Breast epithelium (tissue), 4 donors: ENCODE results near the gene C2CD5. TPM values are rescaled to one million over a fixed set of nuclear protein-coding genes. Genes with fewer than 3 reads are reported as not detected.

ENCODE experiments used
- DNase-seq, 2 donors: peaks; one replicate each; pipeline ENCODE4 v3.0.0-alpha.2; 2019; ENCODE audit warnings: low spot score in 2 of 2
- H3K27ac ChIP-seq, 2 donors: fragments of 200-600 bp; sonication (generic) in 1 of 2; one replicate each; pipeline ENCODE4 v1.5.1; 2016 to 2019; ENCODE audit warnings: mild to moderate bottlenecking in 1 of 2
- H3K27me3 ChIP-seq, 2 donors: fragments of 200-600 bp; sonication (generic) in 1 of 2; one replicate each; pipeline versions ENCODE4 v1.5.1 to v1.6.0; 2017 to 2019; ENCODE audit warnings: control low read depth in 1 of 2, mild to moderate bottlenecking in 1 of 2
- H3K36me3 ChIP-seq: fragments of 200-600 bp; one replicate; pipeline ENCODE4 v1.5.1; 2019
- H3K4me1 ChIP-seq, 2 donors: fragments of 200-600 bp; sonication (generic); one replicate each; pipeline ENCODE4 v1.5.1; 2016 to 2019; ENCODE audit warnings: control low read depth in 1 of 2
- H3K4me3 ChIP-seq, 3 donors: fragments of 200-600 bp; sonication (generic); 1 replicate in 2 of 3; 2 replicates in 1 of 3; pipeline ENCODE4 v1.5.1; 2016 to 2019; ENCODE audit warnings: mild to moderate bottlenecking in 3 of 3, moderate library complexity in 2 of 3
- H3K9me3 ChIP-seq, 2 donors: fragments of 200-600 bp; sonication (generic) in 1 of 2; one replicate each; pipeline ENCODE4 v1.5.1; 2016 to 2019; ENCODE audit warnings: control low read depth in 1 of 2
- CTCF ChIP-seq, 3 donors: fragments of 450-650 bp; IDR thresholded peaks; one replicate each; pipeline ENCODE4 v1.5.1; 2016 to 2017; ENCODE audit warnings: antibody characterized with exemption in 3 of 3, mild to moderate bottlenecking in 3 of 3, moderate library complexity in 3 of 3
- POLR2A ChIP-seq: fragments of 450-650 bp; IDR thresholded peaks from one replicate; pipeline ENCODE4 v1.6.1; 2016; ENCODE audit warnings: antibody characterized with exemption, mild to moderate bottlenecking, moderate library complexity
- POLR2AphosphoS5 ChIP-seq, 3 donors: sonication (generic); formaldehyde crosslinking; IDR thresholded peaks; one replicate each; pipeline ENCODE4 v1.6.1; 2017; ENCODE audit warnings: antibody characterized with exemption in 3 of 3
- intact Hi-C: fragments of 100-400 bp; cut with DNase I; formaldehyde crosslinking; loops from one replicate; pipeline ENCODE4 v1.15.1; 2023; ENCODE audit warnings: low total_unique reads
- total RNA-seq, 3 donors: library from RNA; depleted of rRNA; stranded (reverse); fragments of >200 nt; gene quantifications; one replicate each; pipeline ENCODE4 v1.1.0, GENCODE V29; 2016

C2CD5 gene
- total RNA-seq, 3 donors from 2014 or later, result 33.4 to 60.6 (median 40.2) TPM

- TF ChIP-seq POLR2AphosphoS5 (IDR thresholded peaks at IDR 0.05), result no peak
- no peak for TF ChIP-seq CTCF (IDR thresholded peaks at IDR 0.05)
- TF ChIP-seq POLR2A, result no peak
These were observed 127.5 kb downstream of the C2CD5 start for GRCh38 chr12:22416801-22417200.

GRCh38 chr12:22415342-22416309, 128.7 kb downstream of the C2CD5 start:
- TF ChIP-seq POLR2AphosphoS5 (IDR thresholded peaks at IDR 0.05) (no peak), CTCF (IDR thresholded peaks at IDR 0.05) (no peak), POLR2A (no peak)
- no peak for DNase-seq
- H3K27ac ChIP-seq, result peak overlapping the region in 1 of 2 donors; percentile 15

More at GRCh38 chr12:22416801-22417200, 127.5 kb downstream of the C2CD5 start:
- DNase-seq, result no peak
- intact Hi-C loops, result no loop called here
- Histone ChIP-seq H3K4me1 (peaks cover 0 to 11% of the 10 kb centered on the region in 2 donors), H3K27ac (no peak overlapping the region), H3K27me3 (no peaks in the 10 kb centered on the region), H3K4me3 (no peak overlapping the region), H3K36me3 (no peaks in the 10 kb centered on the region), H3K9me3 (no peaks in the 10 kb centered on the region)

GRCh38 chr12:22414742-22415141, 129.6 kb downstream of the C2CD5 start:
- TF ChIP-seq POLR2AphosphoS5 (IDR thresholded peaks at IDR 0.05), result no peak
- TF ChIP-seq POLR2A, result no peak
- no peak for TF ChIP-seq CTCF (IDR thresholded peaks at IDR 0.05)
- intact Hi-C loops, result no loop called here
- no peaks in the 10 kb centered on the region for H3K9me3 ChIP-seq
- H3K4me1 ChIP-seq, result peaks cover 0 to 11% of the 10 kb centered on the region in 2 donors
- H3K4me3 ChIP-seq, result no peak overlapping the region
- no peaks in the 10 kb centered on the region for H3K36me3 ChIP-seq
- H3K27me3 ChIP-seq, result no peaks in the 10 kb centered on the region
- DNase-seq, result no peak
- H3K27ac ChIP-seq, result peak overlapping the region in 1 of 2 donors; percentile 15

More at GRCh38 chr12:22415342-22416309, 128.7 kb downstream of the C2CD5 start:
- no peaks in the 10 kb centered on the region for H3K27me3 ChIP-seq
- no peaks in the 10 kb centered on the region for H3K9me3 ChIP-seq
- H3K4me1 ChIP-seq, result peaks cover 0 to 11% of the 10 kb centered on the region in 2 donors
- no peak overlapping the region for H3K4me3 ChIP-seq
- intact Hi-C loops, result no loop called here
- H3K36me3 ChIP-seq, result no peaks in the 10 kb centered on the region

GRCh38 chr12:22413592-22413991, 130.8 kb downstream of the C2CD5 start:
- no peak for TF ChIP-seq POLR2A
- no peak for TF ChIP-seq CTCF (IDR thresholded peaks at IDR 0.05)
- TF ChIP-seq POLR2AphosphoS5 (IDR thresholded peaks at IDR 0.05), result no peak
- Histone ChIP-seq H3K27me3 (no peaks in the 10 kb centered on the region), H3K4me3 (no peak overlapping the region), H3K4me1 (peaks cover 0 to 14% of the 10 kb centered on the region in 2 donors), H3K36me3 (no peaks in the 10 kb centered on the region), H3K27ac (no peak overlapping the region), H3K9me3 (no peaks in the 10 kb centered on the region)
- DNase-seq, result no peak
- intact Hi-C loops, result no loop called here

- no peak overlapping the region for H3K4me3 ChIP-seq
- H3K4me1 ChIP-seq, result peaks cover 0 to 18% of the 10 kb centered on the region in 2 donors
- no peak for DNase-seq
- H3K36me3 ChIP-seq, result no peaks in the 10 kb centered on the region
- H3K9me3 ChIP-seq, result no peaks in the 10 kb centered on the region
- no peaks in the 10 kb centered on the region for H3K27me3 ChIP-seq
- intact Hi-C loops, result no loop called here
- H3K27ac ChIP-seq, result peak overlapping the region in 1 of 2 donors; percentile 36
- TF ChIP-seq POLR2AphosphoS5 (IDR thresholded peaks at IDR 0.05) (no peak), POLR2A (no peak), CTCF (IDR thresholded peaks at IDR 0.05) (no peak)
These were observed 131.8 kb downstream of the C2CD5 start for GRCh38 chr12:22412581-22412980.
